ENCODE results near the gene TTC7B.

GRCh38 chr14:90774316-90774715 is 41.9 kb downstream of the TTC7B start:
- no peak for TF ChIP-seq GABPA (IDR thresholded peaks at IDR 0.05; ENCODE audit: low read depth)
- TF ChIP-seq CTCF (IDR thresholded peaks at IDR 0.05; ENCODE audit: insufficient read depth, low read length): no peak

All from HL-60 (cell line).